IMR-90 (cell line): ENCODE results near the gene MMUT. TPM values are rescaled to one million over a fixed set of nuclear protein-coding genes. Genes with fewer than 3 reads are reported as not detected.
A peak's percentile ranks its signal among the peaks of the same experiment; 100 is the strongest.

Experiments used
- ATAC-seq: fragments of 200-7000 bp; cut with Tn5 transposase; 2 replicates; pipeline ENCODE4 v1.9.1; 2020; ENCODE audit warnings: low read depth, mild to moderate bottlenecking, moderate library complexity
- BruUV-seq: library from RNA; stranded (reverse); fragments of 400-500 nt; replicated peaks from 2 replicates; lab custom pipeline; 2021; lab: Mats Ljungman, UMichigan
- CTCF ChIA-PET: fragments of 300-600 bp; formaldehyde crosslinking; extraction: SDS; loops from one replicate; lab custom pipeline; 2021; ENCODE audit warnings: antibody characterized with exemption; lab: Yijun Ruan, JAX
- POLR2A ChIA-PET: fragments of 300-600 bp; sonication (Branson Sonifier 250); formaldehyde crosslinking; loops from one replicate; lab custom pipeline; 2022; ENCODE audit warnings: antibody characterized with exemption; ENCODE audit not compliant: unreplicated experiment; lab: Charles Lee
- DNase-seq: peaks from one replicate; pipeline ENCODE4 v3.0.0; 2013
- H2AFZ ChIP-seq: replicated peaks from 2 replicates; pipeline ENCODE3; 2013; ENCODE audit warnings: low read length, mild to moderate bottlenecking; ENCODE audit not compliant: poor library complexity
- H2AK5ac ChIP-seq: 2 replicates; pipeline ENCODE4 v1.6.1; 2013; ENCODE audit warnings: low read depth, low read length, inconsistent platforms
- H2AK9ac ChIP-seq: replicated peaks from 2 replicates; pipeline ENCODE3; 2013; ENCODE audit warnings: mild to moderate bottlenecking, low read depth, low read length, moderate library complexity; ENCODE audit not compliant: poor library complexity
- H2BK120ac ChIP-seq: 2 replicates; pipeline ENCODE4 v1.6.1; 2013; ENCODE audit warnings: low read depth, low read length, inconsistent platforms
- H2BK15ac ChIP-seq: 3 replicates; pipeline ENCODE4 v1.6.1; 2013; ENCODE audit warnings: low read depth, low read length, inconsistent platforms
- H2BK20ac ChIP-seq: 2 replicates; pipeline ENCODE4 v1.6.1; 2013; ENCODE audit warnings: low read depth, mild to moderate bottlenecking, inconsistent platforms, low read length, moderate library complexity
- H2BK5ac ChIP-seq: 2 replicates; pipeline ENCODE4 v1.6.1; 2013; ENCODE audit warnings: mild to moderate bottlenecking, low read depth, low read length, inconsistent platforms; ENCODE audit not compliant: poor library complexity, severe bottlenecking
- H3K14ac ChIP-seq: replicated peaks from 2 replicates; pipeline ENCODE4 v1.6.1; 2013; ENCODE audit warnings: low read depth, low read length, inconsistent platforms
- H3K18ac ChIP-seq: 2 replicates; pipeline ENCODE4 v1.6.1; 2013; ENCODE audit warnings: low read depth, low read length, control low read depth
- H3K23ac ChIP-seq: 2 replicates; pipeline ENCODE4 v1.6.1; 2013; ENCODE audit warnings: low read depth, low read length, inconsistent platforms
- H3K27ac ChIP-seq: 2 replicates; pipeline ENCODE4 v1.5.1; 2013; ENCODE audit warnings: mild to moderate bottlenecking, control low read depth, low read length; ENCODE audit not compliant: insufficient read depth
- H3K27me3 ChIP-seq: 2 replicates; pipeline ENCODE4 v1.6.1; 2013; ENCODE audit warnings: low read length; ENCODE audit not compliant: control insufficient read depth, insufficient read depth
- H3K36me3 ChIP-seq: 2 replicates; pipeline ENCODE4 v1.6.1; 2013; ENCODE audit warnings: low read length, mixed read lengths; ENCODE audit not compliant: control insufficient read depth, insufficient read depth
- H3K4ac ChIP-seq: 2 replicates; pipeline ENCODE4 v1.6.1; 2013; ENCODE audit warnings: low read depth, low read length, inconsistent platforms
- H3K4me1 ChIP-seq: 2 replicates; pipeline ENCODE4 v1.6.1; 2013; ENCODE audit warnings: low read length, mixed read lengths; ENCODE audit not compliant: control insufficient read depth, insufficient read depth
- H3K4me2 ChIP-seq: 2 replicates; pipeline ENCODE4 v1.6.1; 2013; ENCODE audit warnings: low read depth, mild to moderate bottlenecking, control low read depth, low read length, moderate library complexity
- H3K4me3 ChIP-seq: 2 replicates; pipeline ENCODE4 v1.5.1; 2013; ENCODE audit warnings: low read depth, mild to moderate bottlenecking, control low read depth, low read length, moderate library complexity; ENCODE audit not compliant: insufficient read depth
- H3K56ac ChIP-seq: 2 replicates; pipeline ENCODE4 v1.6.1; 2013; ENCODE audit warnings: low read length, inconsistent platforms; ENCODE audit not compliant: insufficient read depth; ENCODE audit errors: extremely low read depth
- H3K79me1 ChIP-seq, 2 experiments: 2 replicates each; pipeline ENCODE4 v1.6.1; 2013; ENCODE audit warnings: low read length in 2 of 2, inconsistent platforms in 1 of 2, low read depth in 1 of 2
- H3K9ac ChIP-seq: 2 replicates; pipeline ENCODE4 v1.6.1; 2013; ENCODE audit warnings: low read depth, low read length, control low read depth
- H3K9me1 ChIP-seq: 2 replicates; pipeline ENCODE4 v1.6.1; 2013; ENCODE audit warnings: low read length, inconsistent platforms; ENCODE audit not compliant: insufficient read depth
- H3K9me3 ChIP-seq: 2 replicates; pipeline ENCODE4 v1.6.1; 2013; ENCODE audit warnings: low read length; ENCODE audit not compliant: control insufficient read depth, insufficient read depth
- H4K20me1 ChIP-seq: 2 replicates; pipeline ENCODE4 v1.6.1; 2013; ENCODE audit warnings: low read length, inconsistent platforms; ENCODE audit not compliant: insufficient read depth
- H4K5ac ChIP-seq: 2 replicates; pipeline ENCODE4 v1.6.1; 2013; ENCODE audit warnings: mild to moderate bottlenecking, low read depth, low read length, control low read depth
- H4K8ac ChIP-seq, 2 experiments: 2 replicates each; pipeline ENCODE4 v1.6.1; 2013; ENCODE audit warnings: low read depth in 2 of 2, low read length in 2 of 2, control low read depth in 1 of 2, inconsistent platforms in 1 of 2
- H4K91ac ChIP-seq: 2 replicates; pipeline ENCODE4 v1.6.1; 2013; ENCODE audit warnings: low read depth, low read length, inconsistent platforms; ENCODE audit not compliant: insufficient read depth
- FOS ChIP-seq: fragments of 150-350 bp; IDR thresholded peaks from 2 replicates; pipeline ENCODE4 v1.6.1; 2016; ENCODE audit warnings: low read depth, low read length
- MAZ ChIP-seq: IDR thresholded peaks from 2 replicates; pipeline ENCODE4 v1.6.1; 2012; ENCODE audit warnings: low read depth, mild to moderate bottlenecking, low read length, improper control_type of control experiment, moderate library complexity, borderline replicate concordance
- MXI1 ChIP-seq: IDR thresholded peaks from 2 replicates; pipeline ENCODE4 v1.6.1; 2012; ENCODE audit warnings: low read depth, mild to moderate bottlenecking, low read length, moderate library complexity, borderline replicate concordance
- RAD21 ChIP-seq: IDR thresholded peaks from 2 replicates; pipeline ENCODE4 v1.6.1; 2012; ENCODE audit warnings: low read length, improper control_type of control experiment
- RCOR1 ChIP-seq: IDR thresholded peaks from 2 replicates; pipeline ENCODE4 v1.6.1; 2012; ENCODE audit warnings: mild to moderate bottlenecking, low read length, improper control_type of control experiment; ENCODE audit not compliant: insufficient replicate concordance
- RFX5 ChIP-seq: IDR thresholded peaks from 2 replicates; pipeline ENCODE4 v1.8.0; 2012; ENCODE audit warnings: low read depth, mild to moderate bottlenecking, low read length, moderate library complexity
- USF2 ChIP-seq: fragments of 150-350 bp; IDR thresholded peaks from 2 replicates; pipeline ENCODE4 v1.6.1; 2017; ENCODE audit warnings: mild to moderate bottlenecking, antibody characterized with exemption, low read length, low read depth
- WGBS, 2 experiments: methylation state at CpG; one replicate each; pipeline versions ENCODE4 v1.1.5 to v1.1.7; 2013; ENCODE audit warnings: missing lambda C conversion rate in 2 of 2; ENCODE audit not compliant: insufficient read length in 1 of 2; ENCODE audit errors: extremely low coverage in 2 of 2; 5-methylcytosine and 5-hydroxymethylcytosine counted together
- dilution Hi-C: fragments of 300-500 bp; cut with HindIII; formaldehyde crosslinking; loops from one replicate; pipeline ENCODE4 v1.14.3; 2018; ENCODE audit warnings: low sequenced_read_pairs; ENCODE audit not compliant: unreplicated experiment
- in situ Hi-C: fragments of 300-500 bp; cut with MboI; formaldehyde crosslinking; loops from 3 replicates; pipeline ENCODE4 v1.14.3; 2019; ENCODE audit warnings: low sequenced_read_pairs, inconsistent platforms, mixed read lengths
- intact Hi-C: fragments of 100-400 bp; cut with micrococcal nuclease; formaldehyde crosslinking; loops from 2 replicates; pipeline ENCODE4 v1.10.0; 2022
- polyA plus RNA-seq, 3 experiments: library from polyadenylated mRNA; depleted of rRNA; stranded (reverse); fragments of >200 nt; gene quantifications; 2 replicates each; pipeline ENCODE4 v1.2.3, GENCODE V29; 2012; ENCODE audit warnings: low replicate concordance in 1 of 3
- total RNA-seq: library from RNA; depleted of rRNA; stranded (reverse); fragments of >200 nt; gene quantifications from 2 replicates; pipeline ENCODE4 v1.2.3, GENCODE V29; 2012

Gene MMUT
- total and polyA plus RNA-seq, 2 of the 4 experiments (the other 2 are of a cell fraction), result 10.6 to 11.7 TPM

- in situ Hi-C loops, result no loop called here
- H2AK5ac ChIP-seq, result no peak overlapping the region
- no peaks in the 10 kb centered on the region for H3K9me3 ChIP-seq
- no peak overlapping the region for H4K91ac ChIP-seq
- intact Hi-C loops, result no loop called here
- no peaks in the 10 kb centered on the region for H3K9me1 ChIP-seq
- no peaks in the 10 kb centered on the region for H3K36me3 ChIP-seq
- WGBS, 2 experiments, result no CpG with 5 or more reads among the region's 4 CpGs
- TF ChIP-seq RCOR1, result no peak
- no peak for TF ChIP-seq MXI1
- no peak for TF ChIP-seq RAD21
- no peak for TF ChIP-seq MAZ
- no peak for TF ChIP-seq USF2
- no peak for TF ChIP-seq FOS
- no peak for TF ChIP-seq RFX5
- peak overlapping the region; percentile 93 for H3K4me2 ChIP-seq
- H2BK120ac ChIP-seq, result no peak overlapping the region; the same call in 1 of the 2 replicates
- no peak overlapping the region for H3K18ac ChIP-seq
- no peaks in the 10 kb centered on the region for H3K27me3 ChIP-seq
- peak overlapping the region; percentile 68 for H3K9ac ChIP-seq
- CTCF ChIA-PET, result no interaction called here
- H2AK9ac ChIP-seq, result peak overlapping the region; percentile 86
- POLR2A ChIA-PET, result no interaction called here
- H2AFZ ChIP-seq, result peak overlapping the region; percentile 99
- H3K27ac ChIP-seq, result peak overlapping the region; percentile 9; the same call in 1 of the 2 replicates
- peak; percentile 31 for ATAC-seq
- no peaks in the 10 kb centered on the region for H4K20me1 ChIP-seq
- H2BK15ac ChIP-seq, result no peak overlapping the region
- no peak overlapping the region for H2BK20ac ChIP-seq
- peak overlapping the region; percentile 47; the same call in 1 of the 2 replicates for H3K14ac ChIP-seq
- no peaks in the 10 kb centered on the region; the same call in 1 of the 2 replicates for H3K4me1 ChIP-seq
- H4K8ac ChIP-seq, result peak overlapping the region; percentile 86 to 90
- dilution Hi-C loops, result no loop called here
- no peak for DNase-seq
- peak overlapping the region; percentile 82 for H3K4me3 ChIP-seq
- peak overlapping the region; percentile 58; the same call in 1 of the 2 replicates for H3K4ac ChIP-seq
- peak overlapping the region; percentile 32; the same call in 1 of the 2 replicates for H4K5ac ChIP-seq
- TSS peak; percentile 89 for BruUV-seq
- H3K56ac ChIP-seq, result peak overlapping the region; percentile 78
- peaks cover 32 to 37% of the 10 kb centered on the region in 2 experiments for H3K79me1 ChIP-seq
- peak overlapping the region; percentile 34; the same call in 1 of the 2 replicates for H3K23ac ChIP-seq
- H2BK5ac ChIP-seq, result no peak overlapping the region
Measured at GRCh38 chr6:49463612-49463967, 537 bp upstream of the MMUT start.
